HL-60 (cell line): Measurements from ENCODE around the gene MAST2.

Experiments used
- CTCF ChIP-seq: IDR thresholded peaks from one replicate; pipeline ENCODE4 v1.5.1; 2011; ENCODE audit warnings: low read length, control low read depth, inconsistent platforms; ENCODE audit not compliant: insufficient read depth
- GABPA ChIP-seq: IDR thresholded peaks from 2 replicates; pipeline ENCODE4 v1.6.1; 2012; ENCODE audit warnings: low read depth
- POLR2AphosphoS5 ChIP-seq: IDR thresholded peaks from 2 replicates; pipeline ENCODE4 v1.6.1; 2012; ENCODE audit warnings: low read depth
- SPI1 ChIP-seq: IDR thresholded peaks from 2 replicates; pipeline ENCODE4 v1.6.1; 2012; ENCODE audit warnings: low read depth, mild to moderate bottlenecking, borderline replicate concordance
- TF ChIP-seq, protein P1 (sequence below): IDR thresholded peaks from 2 replicates; pipeline ENCODE4 v1.6.1; 2012; ENCODE audit warnings: low read depth; ENCODE audit not compliant: insufficient replicate concordance

DNA sequence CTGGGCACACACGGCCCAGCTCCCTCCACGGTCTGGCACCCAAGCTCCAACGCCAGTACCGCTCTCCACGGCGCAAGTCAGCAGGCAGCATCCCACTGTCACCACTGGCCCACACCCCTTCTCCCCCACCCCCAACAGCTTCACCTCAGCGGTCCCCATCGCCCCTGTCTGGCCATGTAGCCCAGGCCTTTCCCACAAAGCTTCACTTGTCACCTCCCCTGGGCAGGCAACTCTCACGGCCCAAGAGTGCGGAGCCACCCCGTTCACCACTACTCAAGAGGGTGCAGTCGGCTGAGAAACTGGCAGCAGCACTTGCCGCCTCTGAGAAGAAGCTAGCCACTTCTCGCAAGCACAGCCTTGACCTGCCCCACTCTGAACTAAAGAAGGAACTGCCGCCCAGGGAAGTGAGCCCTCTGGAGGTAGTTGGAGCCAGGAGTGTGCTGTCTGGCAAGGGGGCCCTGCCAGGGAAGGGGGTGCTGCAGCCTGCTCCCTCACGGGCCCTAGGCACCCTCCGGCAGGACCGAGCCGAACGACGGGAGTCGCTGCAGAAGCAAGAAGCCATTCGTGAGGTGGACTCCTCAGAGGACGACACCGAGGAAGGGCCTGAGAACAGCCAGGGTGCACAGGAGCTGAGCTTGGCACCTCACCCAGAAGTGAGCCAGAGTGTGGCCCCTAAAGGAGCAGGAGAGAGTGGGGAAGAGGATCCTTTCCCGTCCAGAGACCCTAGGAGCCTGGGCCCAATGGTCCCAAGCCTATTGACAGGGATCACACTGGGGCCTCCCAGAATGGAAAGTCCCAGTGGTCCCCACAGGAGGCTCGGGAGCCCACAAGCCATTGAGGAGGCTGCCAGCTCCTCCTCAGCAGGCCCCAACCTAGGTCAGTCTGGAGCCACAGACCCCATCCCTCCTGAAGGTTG lies 231.4 kb downstream of the MAST2 start:
- TF ChIP-seq POLR2AphosphoS5, result no peak
- TF ChIP-seq CTCF, result no peak
- TF ChIP-seq, protein P1, sequence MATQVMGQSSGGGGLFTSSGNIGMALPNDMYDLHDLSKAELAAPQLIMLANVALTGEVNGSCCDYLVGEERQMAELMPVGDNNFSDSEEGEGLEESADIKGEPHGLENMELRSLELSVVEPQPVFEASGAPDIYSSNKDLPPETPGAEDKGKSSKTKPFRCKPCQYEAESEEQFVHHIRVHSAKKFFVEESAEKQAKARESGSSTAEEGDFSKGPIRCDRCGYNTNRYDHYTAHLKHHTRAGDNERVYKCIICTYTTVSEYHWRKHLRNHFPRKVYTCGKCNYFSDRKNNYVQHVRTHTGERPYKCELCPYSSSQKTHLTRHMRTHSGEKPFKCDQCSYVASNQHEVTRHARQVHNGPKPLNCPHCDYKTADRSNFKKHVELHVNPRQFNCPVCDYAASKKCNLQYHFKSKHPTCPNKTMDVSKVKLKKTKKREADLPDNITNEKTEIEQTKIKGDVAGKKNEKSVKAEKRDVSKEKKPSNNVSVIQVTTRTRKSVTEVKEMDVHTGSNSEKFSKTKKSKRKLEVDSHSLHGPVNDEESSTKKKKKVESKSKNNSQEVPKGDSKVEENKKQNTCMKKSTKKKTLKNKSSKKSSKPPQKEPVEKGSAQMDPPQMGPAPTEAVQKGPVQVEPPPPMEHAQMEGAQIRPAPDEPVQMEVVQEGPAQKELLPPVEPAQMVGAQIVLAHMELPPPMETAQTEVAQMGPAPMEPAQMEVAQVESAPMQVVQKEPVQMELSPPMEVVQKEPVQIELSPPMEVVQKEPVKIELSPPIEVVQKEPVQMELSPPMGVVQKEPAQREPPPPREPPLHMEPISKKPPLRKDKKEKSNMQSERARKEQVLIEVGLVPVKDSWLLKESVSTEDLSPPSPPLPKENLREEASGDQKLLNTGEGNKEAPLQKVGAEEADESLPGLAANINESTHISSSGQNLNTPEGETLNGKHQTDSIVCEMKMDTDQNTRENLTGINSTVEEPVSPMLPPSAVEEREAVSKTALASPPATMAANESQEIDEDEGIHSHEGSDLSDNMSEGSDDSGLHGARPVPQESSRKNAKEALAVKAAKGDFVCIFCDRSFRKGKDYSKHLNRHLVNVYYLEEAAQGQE, result no peak
- TF ChIP-seq SPI1, result no peak
- TF ChIP-seq GABPA, result no peak
